GM19025 (cell line): ENCODE results near the gene BMPR1B.
A peak's percentile ranks its signal among the peaks of the same experiment; 100 is the strongest.
"Not testable (repeated sequence)": the region's sequence is repeated elsewhere in the genome, so short reads cannot be mapped to it uniquely, and the experiment has no call there.

Experiments used
- ATAC-seq: cut with Tn5 transposase; IDR thresholded peaks from one replicate; pipeline ENCODE4 v1.9.1; 2021; ENCODE audit warnings: mild to moderate bottlenecking, low read depth, moderate library complexity; ENCODE audit not compliant: unreplicated experiment

The BMPR1B gene

GRCh38 chr4:95114521-95114920 is 356.8 kb downstream of the BMPR1B start:
- ATAC-seq: no peak

- ATAC-seq: no peak
These were observed 360.7 kb downstream of the BMPR1B start for GRCh38 chr4:95118497-95118896.

- ATAC-seq: no peak
These were observed 362.7 kb downstream of the BMPR1B start for GRCh38 chr4:95120456-95120855.

- no peak for ATAC-seq
These were observed 364.2 kb downstream of the BMPR1B start for GRCh38 chr4:95122001-95122400.

- ATAC-seq: no peak
These were observed 367.2 kb downstream of the BMPR1B start for GRCh38 chr4:95124906-95125504.

- no peak for ATAC-seq
These were observed 371.3 kb downstream of the BMPR1B start for GRCh38 chr4:95129031-95129430.

- ATAC-seq: no peak
These were observed 372.1 kb downstream of the BMPR1B start for GRCh38 chr4:95129821-95130311.

GRCh38 chr4:95134016-95134415 is 376.3 kb downstream of the BMPR1B start:
- ATAC-seq: not testable (repeated sequence)

GRCh38 chr4:95139424-95139823 is 381.7 kb downstream of the BMPR1B start:
- ATAC-seq: not testable (repeated sequence)

GRCh38 chr4:95141361-95141760 is 383.6 kb downstream of the BMPR1B start:
- no peak for ATAC-seq

GRCh38 chr4:95142932-95143331 is 385.2 kb downstream of the BMPR1B start:
- ATAC-seq: no peak

GRCh38 chr4:95151255-95151654 is 393.5 kb downstream of the BMPR1B start:
- no peak for ATAC-seq

- no peak for ATAC-seq
These were observed 395.4 kb downstream of the BMPR1B start for GRCh38 chr4:95153182-95153581.

GRCh38 chr4:95155759-95156451 is 398.1 kb downstream of the BMPR1B start:
- ATAC-seq: peak; percentile 52

- ATAC-seq: no peak
These were observed 398.7 kb downstream of the BMPR1B start for GRCh38 chr4:95156452-95156765.

GRCh38 chr4:95157596-95157995 is 399.8 kb downstream of the BMPR1B start:
- no peak for ATAC-seq

- no peak for ATAC-seq
These were observed 400.3 kb downstream of the BMPR1B start for GRCh38 chr4:95158045-95158444.

GRCh38 chr4:95158626-95159025 is 400.9 kb downstream of the BMPR1B start:
- no peak for ATAC-seq

- ATAC-seq: no peak
These were observed 401.6 kb downstream of the BMPR1B start for GRCh38 chr4:95159384-95159783.

- no peak for ATAC-seq
These were observed 404.2 kb downstream of the BMPR1B start for GRCh38 chr4:95161781-95162469.

- no peak for ATAC-seq
These were observed 405.1 kb downstream of the BMPR1B start for GRCh38 chr4:95162867-95163266.
